Astrocyte of the hippocampus (primary cell): ENCODE results near the gene MAPT.
A peak's percentile ranks its signal among the peaks of the same experiment; 100 is the strongest.
"Not testable (repeated sequence)": the region's sequence is repeated elsewhere in the genome, so short reads cannot be mapped to it uniquely, and the experiment has no call there.

Source experiments
- DNase-seq: peaks from one replicate; pipeline ENCODE4 v3.0.0; 2011; ENCODE audit warnings: low read depth, low spot score

The MAPT gene

GRCh38 chr17:45952814-45953320 lies 58.5 kb downstream of the MAPT start:
- no peak for DNase-seq

- DNase-seq, result no peak
Measured at GRCh38 chr17:45953561-45953960, 59.2 kb downstream of the MAPT start.

- peak; percentile 45 for DNase-seq
Measured at GRCh38 chr17:45954914-45955313, 60.6 kb downstream of the MAPT start.

- no peak for DNase-seq
Measured at GRCh38 chr17:45955326-45955725, 61.0 kb downstream of the MAPT start.

- DNase-seq, result no peak
Measured at GRCh38 chr17:45956090-45956489, 61.7 kb downstream of the MAPT start.

GRCh38 chr17:45956746-45957145 lies 62.4 kb downstream of the MAPT start:
- DNase-seq, result not testable (repeated sequence)

GRCh38 chr17:45958307-45958706 lies 64.0 kb downstream of the MAPT start:
- DNase-seq, result no peak

- no peak for DNase-seq
Measured at GRCh38 chr17:45958994-45959665, 64.8 kb downstream of the MAPT start.

GRCh38 chr17:45960311-45960710 lies 66.0 kb downstream of the MAPT start:
- no peak for DNase-seq

GRCh38 chr17:45961206-45961605 lies 66.9 kb downstream of the MAPT start:
- DNase-seq, result no peak

- DNase-seq, result no peak
Measured at GRCh38 chr17:45962221-45962972, 68.0 kb downstream of the MAPT start.

- DNase-seq, result no peak
Measured at GRCh38 chr17:45963283-45963682, 68.9 kb downstream of the MAPT start.

- no peak for DNase-seq
Measured at GRCh38 chr17:45963889-45964288, 69.5 kb downstream of the MAPT start.

GRCh38 chr17:45964634-45965033 lies 70.3 kb downstream of the MAPT start:
- no peak for DNase-seq

- DNase-seq, result no peak
Measured at GRCh38 chr17:45965812-45966211, 71.5 kb downstream of the MAPT start.

GRCh38 chr17:45966606-45967280 lies 72.4 kb downstream of the MAPT start:
- DNase-seq, result no peak

GRCh38 chr17:45967378-45967777 lies 73.0 kb downstream of the MAPT start:
- DNase-seq, result no peak

- DNase-seq, result no peak
Measured at GRCh38 chr17:45968732-45969131, 74.4 kb downstream of the MAPT start.

- DNase-seq, result no peak
Measured at GRCh38 chr17:45969726-45970125, 75.4 kb downstream of the MAPT start.

- DNase-seq, result no peak
Measured at GRCh38 chr17:45970659-45971058, 76.3 kb downstream of the MAPT start.

- no peak for DNase-seq
Measured at GRCh38 chr17:45971698-45972141, 77.4 kb downstream of the MAPT start.

- DNase-seq, result no peak
Measured at GRCh38 chr17:45972531-45972930, 78.2 kb downstream of the MAPT start.
